GM12891 (cell line): ENCODE results near the gene UPK2.

Experiments
- PAX5 ChIP-seq: IDR thresholded peaks from 2 replicates; pipeline ENCODE4 v1.6.1; 2011; ENCODE audit warnings: low read length, moderate library complexity, mild to moderate bottlenecking; ENCODE audit not compliant: insufficient read depth, severe bottlenecking
- POLR2A ChIP-seq: IDR thresholded peaks from 2 replicates; pipeline ENCODE4 v1.6.1; 2011; ENCODE audit warnings: low read depth, low read length, control low read depth
- POLR2AphosphoS5 ChIP-seq: IDR thresholded peaks from 2 replicates; pipeline ENCODE4 v1.6.1; 2011; ENCODE audit warnings: low read depth, low read length, control low read depth
- POU2F2 ChIP-seq: IDR thresholded peaks from 2 replicates; pipeline ENCODE4 v1.6.1; 2011; ENCODE audit warnings: low read depth, mild to moderate bottlenecking, control low read depth, low read length, moderate library complexity
- SPI1 ChIP-seq: IDR thresholded peaks from 2 replicates; pipeline ENCODE4 v1.6.1; 2011; ENCODE audit warnings: low read depth, low read length, control low read depth
- TAF1 ChIP-seq: IDR thresholded peaks from 2 replicates; pipeline ENCODE4 v1.6.1; 2011; ENCODE audit warnings: low read depth, low read length, control low read depth

GRCh38 chr11:118910309-118911112 is 45.6 kb upstream of the UPK2 start:
- TF ChIP-seq POLR2A (no peak), POLR2AphosphoS5 (no peak), TAF1 (no peak), SPI1 (no peak), PAX5 (no peak), POU2F2 (no peak)
